ENCODE results near the gene ABCF1.

Gene ABCF1

DNA sequence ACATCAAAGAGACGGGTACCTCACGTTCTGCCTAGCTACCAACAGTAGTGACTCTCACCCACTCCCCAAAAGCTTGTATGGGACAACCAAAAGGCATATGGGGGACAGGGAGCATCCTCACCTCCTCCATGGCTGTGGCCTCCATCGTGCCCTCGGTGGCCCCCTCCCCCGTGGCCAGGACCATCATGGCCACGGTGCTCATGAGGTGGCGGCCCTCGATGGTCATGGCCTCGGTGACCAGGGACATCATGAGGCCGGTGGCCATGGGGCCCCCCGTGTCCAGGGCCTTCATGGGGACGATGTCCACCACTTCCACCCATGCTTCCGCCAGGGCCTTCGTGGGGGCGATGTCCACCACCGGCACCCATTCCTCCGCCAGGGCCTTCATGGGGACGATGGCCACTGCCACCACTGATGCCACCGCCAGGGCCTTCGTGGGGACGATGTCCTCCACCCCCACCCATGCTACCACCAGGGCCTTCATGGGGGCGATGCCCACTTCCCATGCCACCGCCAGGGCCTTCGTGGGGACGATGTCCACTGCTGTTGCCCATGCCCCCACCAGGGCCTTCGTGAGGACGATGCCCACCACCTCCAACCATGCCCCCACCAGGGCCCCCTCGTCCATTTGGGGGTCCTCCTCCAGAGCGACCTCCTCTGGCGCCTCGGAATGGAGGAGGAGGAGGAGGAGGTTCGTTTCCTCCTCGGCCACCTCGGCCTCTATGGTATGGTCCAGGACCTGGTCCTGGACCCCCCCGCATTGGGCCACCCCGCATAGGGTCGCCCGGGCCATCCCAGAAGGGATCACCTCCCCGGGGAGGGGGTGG is 30.8 kb downstream of the ABCF1 start:
- no peak for DNase-seq (ENCODE audit: low read depth)

GRCh38 chr6:30603961-30604360 is 32.7 kb downstream of the ABCF1 start:
- DNase-seq (ENCODE audit: low read depth) = no peak

GRCh38 chr6:30610065-30610464 is 38.8 kb downstream of the ABCF1 start:
- DNase-seq (ENCODE audit: low read depth) = no peak

- DNase-seq (ENCODE audit: low read depth) = no peak
Measured at GRCh38 chr6:30611150-30611855, 40.1 kb downstream of the ABCF1 start.

DNA sequence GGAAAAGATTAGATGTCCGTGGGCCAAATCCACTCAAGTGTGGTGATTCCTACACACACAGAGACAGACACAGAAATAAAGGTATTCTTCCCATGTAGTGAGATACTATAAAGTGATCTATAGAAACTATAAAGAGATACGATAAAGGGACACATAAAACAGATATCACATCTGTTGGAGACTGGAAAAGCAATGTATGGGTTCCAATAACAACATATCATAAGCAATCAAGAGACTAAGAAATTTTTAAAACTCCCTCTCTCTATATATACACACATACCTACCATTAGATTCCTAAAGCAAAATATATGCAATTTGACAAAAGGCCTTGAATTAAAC is 40.6 kb downstream of the ABCF1 start:
- no peak for DNase-seq (ENCODE audit: low read depth)

DNA sequence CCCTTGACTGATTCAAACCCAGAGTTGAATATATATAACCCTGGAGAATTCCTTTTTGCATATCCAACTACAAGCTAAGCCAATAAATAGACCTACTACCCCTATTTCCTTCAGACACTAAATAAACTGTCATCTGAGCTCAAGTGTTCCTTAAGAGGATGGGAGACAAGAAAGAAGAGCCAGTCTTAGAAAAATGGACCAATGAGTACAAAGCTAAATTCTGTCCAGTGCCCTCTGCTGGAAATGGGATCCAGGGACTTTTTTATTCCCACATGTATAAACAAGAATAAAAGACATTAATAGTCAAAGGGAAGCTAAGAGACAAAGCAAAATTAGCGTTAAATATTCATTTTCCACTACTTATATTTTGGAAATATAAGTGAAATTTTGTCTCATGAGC is 41.0 kb downstream of the ABCF1 start:
- DNase-seq (ENCODE audit: low read depth) = no peak

DNA sequence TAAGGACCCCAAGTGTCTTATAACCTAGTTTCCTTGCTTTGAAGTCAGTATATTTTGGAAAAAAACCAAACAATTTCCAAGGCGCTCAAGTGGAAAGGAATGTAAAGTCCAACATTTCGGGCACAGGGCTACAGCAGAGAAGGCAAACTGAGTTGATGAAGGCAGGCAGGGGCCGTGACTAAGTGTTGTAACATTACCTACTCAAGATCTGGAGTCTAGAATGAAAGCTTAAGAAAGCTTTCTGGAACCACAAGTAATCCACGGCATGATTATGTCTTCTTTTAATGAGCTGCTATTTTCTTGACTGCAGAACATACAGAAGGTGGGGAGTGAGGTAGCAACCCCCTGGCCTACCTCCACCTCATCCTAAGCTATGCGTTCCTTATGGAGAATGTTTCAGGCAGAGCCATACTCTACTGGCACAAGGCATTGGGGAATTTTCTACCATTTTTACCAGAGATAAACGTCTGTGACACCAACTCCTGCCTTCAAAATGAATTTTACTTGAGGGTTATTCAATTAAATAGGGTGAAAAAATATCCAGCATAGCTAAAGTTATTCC is 41.5 kb downstream of the ABCF1 start:
- no peak for DNase-seq (ENCODE audit: low read depth)

DNA sequence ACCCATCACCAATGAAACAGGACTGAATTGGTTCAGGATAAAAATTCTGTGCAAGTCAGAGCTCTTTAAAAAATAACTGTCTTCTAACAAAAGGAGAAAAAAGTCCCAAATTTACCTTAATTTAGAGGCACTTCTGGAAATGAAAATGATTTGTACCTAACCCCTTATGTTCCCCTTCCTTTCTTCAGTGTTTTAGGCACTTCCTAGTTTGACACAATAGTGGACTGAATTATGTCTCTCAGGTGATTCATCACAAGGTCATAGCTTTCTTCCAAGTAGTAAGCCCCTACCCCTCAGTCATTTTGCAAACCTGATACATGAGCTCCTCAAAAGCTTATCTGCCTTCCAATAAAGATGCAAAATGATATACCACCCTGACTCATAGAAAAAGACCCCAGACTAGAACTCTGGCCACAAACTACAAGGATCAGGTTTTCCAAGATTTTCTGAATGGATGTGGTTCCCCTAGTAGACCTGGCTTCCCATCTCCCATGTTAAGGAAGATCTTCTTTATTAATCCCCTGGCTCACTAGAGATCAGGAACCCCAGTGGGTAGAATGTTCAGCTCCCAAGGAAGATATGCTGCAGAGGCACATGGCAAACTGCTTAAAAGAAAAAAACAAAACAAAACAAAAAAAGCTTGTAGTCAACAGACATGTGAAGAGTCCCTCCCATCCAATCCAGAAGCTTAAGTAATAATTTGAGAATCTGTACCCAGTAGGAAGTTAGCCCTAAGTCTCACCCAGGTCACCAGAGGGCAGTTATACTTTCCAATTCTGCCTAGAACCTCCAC is 42.2 kb downstream of the ABCF1 start:
- DNase-seq (ENCODE audit: low read depth) = no peak

GRCh38 chr6:30614044-30614842 is 43.0 kb downstream of the ABCF1 start:
- DNase-seq (ENCODE audit: low read depth) = no peak

- peak; percentile 80 for DNase-seq (ENCODE audit: low read depth)
Measured at GRCh38 chr6:30614843-30615218, 43.6 kb downstream of the ABCF1 start.

- peak; percentile 31 for DNase-seq (ENCODE audit: low read depth)
Measured at GRCh38 chr6:30615219-30615957, 44.1 kb downstream of the ABCF1 start.

DNA sequence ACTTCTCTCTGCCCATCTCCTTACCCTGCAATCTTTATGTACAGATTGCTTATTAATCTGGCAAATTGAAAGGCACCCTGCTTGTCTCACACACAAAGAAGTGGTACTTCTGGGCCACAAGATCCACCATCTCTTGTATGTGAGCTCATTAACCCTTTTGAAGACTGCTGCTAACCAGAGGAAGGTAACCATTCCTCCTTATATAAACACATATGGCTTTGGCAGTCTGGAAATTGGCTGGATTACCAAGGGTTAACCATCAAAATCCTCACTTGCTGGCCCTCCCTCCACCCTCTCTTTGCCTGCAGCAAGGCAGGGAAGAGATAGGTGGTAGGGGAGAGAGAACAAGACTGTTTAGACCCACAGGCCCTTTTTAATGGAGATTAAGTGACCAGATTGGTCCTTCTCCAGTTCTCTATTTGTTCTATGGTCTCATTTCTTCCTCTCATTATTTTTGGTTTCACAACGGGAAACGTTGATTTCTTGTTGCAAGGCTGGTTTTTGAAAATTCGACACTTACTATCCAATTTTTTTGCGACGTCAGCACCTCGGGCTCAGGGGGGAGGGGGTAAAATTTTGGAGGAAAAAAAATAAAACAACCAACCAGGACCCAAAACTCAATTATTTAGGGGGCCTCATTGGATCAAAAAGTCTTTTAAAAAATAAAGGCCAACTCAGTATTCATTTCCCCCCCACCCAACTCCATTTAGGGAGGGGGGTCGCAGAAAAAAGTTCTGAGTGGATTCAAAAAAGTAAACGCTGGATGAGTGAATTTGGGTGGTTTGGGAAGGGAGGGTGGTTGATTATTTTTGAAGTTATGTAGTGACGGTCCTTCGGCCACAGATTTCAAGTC is 44.9 kb downstream of the ABCF1 start:
- DNase-seq (ENCODE audit: low read depth) = no peak

GRCh38 chr6:30616811-30617564 is 45.7 kb downstream of the ABCF1 start, which contains the start of gene PPP1R10:
PPP1R10 (minus strand) TSS chr6:30617243; CDS start chr6:30609944, 7,299 bp downstream.
- DNase-seq (ENCODE audit: low read depth) = peak; percentile 97

GRCh38 chr6:30617565-30618269 is 46.5 kb downstream of the ABCF1 start, which contains the start of gene MRPS18B:
MRPS18B (plus strand) TSS chr6:30617840; CDS start chr6:30617866, 26 bp downstream.
- peak; percentile 98 for DNase-seq (ENCODE audit: low read depth)

DNA sequence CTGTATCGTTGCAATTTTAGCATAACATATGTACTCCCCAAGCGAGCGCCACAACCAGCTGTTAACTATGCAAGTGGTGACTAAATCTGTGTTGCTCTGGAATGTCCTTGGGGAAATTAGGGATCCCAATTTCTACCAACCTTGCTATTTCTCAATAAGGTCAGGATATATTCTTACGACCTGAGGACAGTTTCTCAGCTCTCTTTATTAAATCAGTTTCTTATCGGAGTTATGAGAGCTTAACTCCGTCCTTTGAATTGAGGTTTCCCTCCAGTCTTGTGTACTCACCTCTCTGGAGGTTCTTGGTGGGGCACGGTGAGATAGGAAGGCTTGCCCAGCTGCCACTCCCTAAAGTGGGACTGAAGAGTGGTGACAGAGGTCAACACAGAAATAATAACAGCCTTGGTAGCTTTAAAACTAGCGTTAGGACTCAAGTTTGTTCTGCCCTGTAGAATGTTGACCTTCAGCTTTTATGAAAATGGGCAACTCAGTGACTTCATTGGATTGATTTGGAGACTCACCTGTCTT is 47.1 kb downstream of the ABCF1 start:
- no peak for DNase-seq (ENCODE audit: low read depth)

DNA sequence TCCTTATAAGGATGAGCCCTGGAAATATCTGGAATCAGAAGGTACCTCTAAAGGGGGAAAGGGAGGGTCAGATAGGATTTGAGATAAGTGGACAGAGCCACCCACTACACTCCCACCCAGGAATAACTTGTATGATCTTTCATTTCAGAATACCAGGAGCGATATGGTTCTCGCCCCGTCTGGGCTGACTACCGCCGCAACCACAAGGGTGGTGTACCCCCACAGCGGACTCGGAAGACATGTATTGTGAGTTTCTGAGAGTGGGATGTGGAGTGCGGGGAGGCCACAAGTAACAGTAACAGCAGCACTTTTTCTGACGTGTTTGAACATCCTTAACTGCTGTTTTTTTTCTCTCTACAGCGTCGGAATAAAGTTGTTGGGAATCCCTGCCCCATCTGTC is 48.3 kb downstream of the ABCF1 start:
- no peak for DNase-seq (ENCODE audit: low read depth)

- no peak for DNase-seq (ENCODE audit: low read depth)
Measured at GRCh38 chr6:30625511-30625910, 54.3 kb downstream of the ABCF1 start.

All from stimulated activated CD8-positive, alpha-beta memory T cell treated with anti-CD3 and anti-CD28 coated beads, Interleukin-12 subunit alpha, Interleukin-12 subunit beta, amount 100 ng/mL, for 1 hour (primary cell).